ENCODE data around the gene MCUB.
"Not testable (repeated sequence)": the region's sequence is repeated elsewhere in the genome, so short reads cannot be mapped to it uniquely, and the experiment has no call there.

MCUB gene

DNA sequence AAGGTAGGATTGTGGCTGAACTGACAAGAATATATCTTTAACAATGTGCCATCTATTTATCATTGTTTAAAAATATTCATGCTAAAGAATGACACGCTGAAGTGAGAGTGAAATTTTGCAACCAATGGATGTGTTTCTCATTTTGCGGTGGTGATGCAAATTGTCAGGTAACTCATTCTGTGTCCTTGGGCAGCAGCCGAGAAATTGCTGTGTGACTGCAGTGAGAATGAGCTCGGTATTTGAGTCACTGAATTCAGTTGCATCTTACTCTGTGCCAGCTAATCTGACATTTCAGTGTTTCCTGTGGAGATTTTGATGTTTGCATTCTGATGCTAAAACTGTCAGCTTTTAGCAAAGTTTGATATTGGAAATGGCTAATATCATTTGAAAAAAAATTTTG is 28.1 kb downstream of the MCUB start:
- DNase-seq: peak; percentile 62

DNA sequence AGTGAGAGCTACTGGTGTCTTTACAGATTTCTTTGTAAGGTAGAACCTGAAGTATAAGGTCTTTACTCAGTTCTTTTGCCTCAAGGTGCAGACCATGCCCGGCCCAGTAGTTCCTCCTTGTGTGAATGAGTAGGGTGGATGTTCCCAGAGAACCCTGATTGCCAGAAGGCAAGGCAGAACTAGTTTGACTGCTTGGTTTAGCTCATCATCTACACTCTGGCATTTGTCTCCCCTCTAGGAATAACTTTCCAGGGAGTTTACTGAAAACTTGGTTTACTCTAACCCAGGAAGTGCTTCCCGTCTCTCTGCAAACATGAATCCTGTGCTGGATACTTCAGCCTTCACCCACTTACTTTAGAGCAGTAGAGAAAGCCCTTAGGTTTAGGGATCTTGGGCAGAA is 29.1 kb downstream of the MCUB start:
- no peak for DNase-seq

DNA sequence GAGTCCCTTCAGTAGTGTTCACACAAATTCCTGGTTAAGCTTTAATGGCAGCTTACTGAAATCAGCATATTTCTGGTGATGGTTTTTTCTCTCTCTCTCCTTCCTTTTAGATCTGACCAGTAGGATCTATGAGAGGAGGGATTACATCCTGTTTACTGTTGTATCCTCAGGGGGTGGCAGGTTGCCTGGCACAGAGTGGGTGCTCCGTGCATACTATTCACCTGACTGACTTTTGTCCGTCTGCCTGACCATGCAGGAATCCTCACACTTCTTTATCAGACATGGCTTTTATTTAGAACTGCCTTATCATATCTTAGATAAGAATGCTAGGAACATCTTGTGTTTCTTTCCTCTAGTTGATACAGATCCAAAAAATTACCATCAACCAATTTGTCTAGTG is 29.6 kb downstream of the MCUB start:
- DNase-seq: no peak

DNA sequence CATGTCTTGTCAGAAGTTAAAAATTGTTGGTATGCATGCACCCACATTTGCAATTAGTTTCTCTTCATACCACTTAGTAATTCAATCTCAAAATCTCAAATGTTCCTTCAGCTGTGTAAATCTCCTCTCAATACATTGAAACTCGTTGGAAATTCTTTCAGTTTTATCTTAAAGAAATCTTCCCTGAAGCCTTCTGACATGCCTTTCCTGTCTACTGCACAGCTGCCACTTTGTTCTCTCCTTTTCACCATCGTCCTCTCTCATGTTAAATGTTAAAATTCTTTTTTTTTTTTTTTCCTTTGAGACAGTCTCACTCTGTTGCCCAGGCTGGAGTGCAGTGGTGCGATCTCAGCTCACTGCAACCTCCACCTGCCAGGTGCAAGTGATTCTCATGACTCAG is 30.9 kb downstream of the MCUB start:
- no peak for DNase-seq

DNA sequence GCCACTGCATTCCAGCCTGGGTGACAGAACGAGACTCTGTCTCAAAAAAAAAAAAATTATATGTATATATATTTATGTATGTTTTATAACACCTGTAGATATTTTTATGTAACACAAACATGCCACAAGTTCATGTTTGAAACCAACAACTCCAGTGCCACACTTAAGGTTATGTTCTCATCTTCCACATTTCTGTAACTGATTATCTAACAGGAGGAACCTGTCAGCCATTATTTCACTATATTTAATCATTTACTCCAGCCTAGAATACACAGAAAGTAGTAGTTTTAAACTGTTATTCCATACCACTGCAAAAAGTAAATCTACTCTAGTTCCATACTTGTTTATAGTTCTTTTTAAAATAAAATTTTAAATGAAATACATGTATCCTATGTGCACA is 32.3 kb downstream of the MCUB start:
- no peak for DNase-seq

DNA sequence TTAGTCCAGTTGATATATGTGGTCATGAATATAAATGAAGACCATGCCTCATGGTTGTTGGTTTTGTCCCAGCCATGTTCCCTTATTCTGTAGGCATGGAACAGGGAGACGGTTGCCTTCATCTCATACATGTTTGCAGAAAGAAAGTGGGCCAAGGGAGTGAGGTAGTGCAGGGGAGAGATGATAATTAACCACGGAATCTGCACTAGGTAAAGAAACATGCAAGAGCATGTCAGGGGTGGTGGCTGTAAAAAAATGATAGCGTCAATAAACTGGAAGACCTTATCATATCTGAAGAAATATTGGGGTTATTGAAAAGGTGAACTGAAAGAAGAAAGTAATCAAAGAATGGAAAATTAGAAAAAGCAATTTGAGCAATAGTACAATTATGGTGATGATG is 35.1 kb downstream of the MCUB start:
- not testable (repeated sequence) for DNase-seq

DNA sequence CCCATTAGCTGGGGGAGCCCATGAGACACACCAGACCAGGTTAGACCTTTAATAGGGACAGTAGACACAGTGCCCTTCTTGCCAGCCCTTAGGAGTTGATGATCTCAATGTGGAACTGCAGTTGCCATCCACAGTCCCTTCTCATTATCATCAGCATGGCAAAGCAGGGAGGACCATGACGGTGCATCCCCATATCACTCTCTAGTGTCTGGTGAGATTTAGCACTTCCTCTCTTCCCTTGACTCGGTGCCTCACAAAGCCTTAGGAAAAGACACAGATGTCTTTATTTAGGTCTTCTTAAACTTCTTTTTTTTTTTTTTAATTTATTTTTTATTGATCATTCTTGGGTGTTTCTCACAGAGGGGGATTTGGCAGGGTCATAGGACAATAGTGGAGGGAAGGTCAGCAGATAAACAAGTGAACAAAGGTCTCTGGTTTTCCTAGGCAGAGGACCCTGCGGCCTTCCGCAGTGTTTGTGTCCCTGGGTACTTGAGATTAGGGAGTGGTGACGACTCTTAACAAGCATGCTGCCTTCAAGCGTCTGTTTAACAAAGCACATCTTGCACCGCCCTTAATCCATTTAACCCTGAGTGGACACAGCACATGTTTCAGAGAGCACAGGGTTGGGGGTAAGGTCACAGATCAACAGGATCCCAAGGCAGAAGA is 36.5 kb downstream of the MCUB start:
- not testable (repeated sequence) for DNase-seq

DNA sequence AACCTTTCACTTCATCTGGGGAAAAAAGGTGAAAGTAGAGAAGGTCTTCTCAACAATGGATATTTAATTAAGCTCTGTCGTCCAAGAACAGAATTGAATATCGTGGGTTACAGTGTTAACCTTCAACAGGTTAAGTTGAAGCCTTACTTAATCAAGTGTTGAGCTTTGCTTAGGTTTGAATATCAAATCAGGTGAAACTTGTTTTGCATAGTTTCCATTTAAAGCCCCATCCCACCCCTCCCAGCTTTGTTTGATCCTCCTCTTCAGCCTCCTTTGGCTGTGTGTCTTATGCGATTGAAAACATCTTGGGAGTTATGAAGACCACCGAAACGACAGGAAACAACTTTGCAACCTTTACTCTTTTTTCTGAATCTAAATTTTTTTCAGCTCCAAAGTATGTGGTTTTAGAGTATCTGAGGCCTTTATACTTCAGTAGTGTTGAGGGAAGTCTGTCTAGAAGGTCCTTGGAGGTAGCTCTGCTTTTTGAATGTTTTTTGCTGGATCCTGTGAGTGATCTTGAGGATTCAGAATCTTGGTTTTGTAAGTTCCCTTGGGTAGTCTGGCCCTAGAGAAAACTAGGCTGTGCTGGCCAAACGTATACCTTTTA is 39.1 kb downstream of the MCUB start:
- DNase-seq: no peak

DNA sequence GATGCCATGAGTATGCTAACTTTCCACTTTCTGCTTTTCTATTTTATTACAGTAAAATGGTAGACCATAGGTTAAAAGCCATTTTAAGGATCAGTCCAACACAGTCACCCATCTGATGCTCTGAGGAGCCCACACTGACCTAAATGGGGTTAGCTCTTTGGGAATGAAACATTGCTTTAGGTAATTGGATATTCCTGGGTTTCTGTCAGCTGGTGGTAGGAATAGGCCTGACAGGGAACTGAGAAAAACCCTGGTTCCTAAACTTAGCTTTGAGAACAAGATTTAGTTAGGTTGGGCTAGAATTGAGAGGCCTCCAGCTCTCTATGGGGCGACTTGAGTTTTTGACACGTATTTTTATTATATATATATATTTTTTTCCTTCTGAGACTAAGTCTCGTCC is 40.4 kb downstream of the MCUB start:
- DNase-seq: no peak

DNA sequence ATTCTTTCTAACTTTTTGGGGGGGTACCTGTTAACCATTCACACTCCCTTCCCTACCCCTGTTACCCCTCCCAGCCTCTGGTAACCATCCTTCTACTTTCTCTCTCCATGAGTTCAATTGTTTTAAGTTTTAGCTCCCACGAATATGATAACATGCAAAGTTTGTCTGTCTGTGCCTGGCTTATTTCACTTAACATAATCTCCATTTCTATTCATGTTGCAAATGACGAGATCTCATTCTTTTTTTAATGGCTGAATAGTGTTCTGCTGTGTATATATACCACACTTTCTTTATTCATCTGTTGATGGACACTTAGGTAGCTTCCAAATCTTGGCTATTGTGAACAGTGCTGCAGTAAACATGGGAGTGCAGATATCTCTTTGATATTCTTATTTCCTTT is 41.3 kb downstream of the MCUB start:
- no peak for DNase-seq

DNA sequence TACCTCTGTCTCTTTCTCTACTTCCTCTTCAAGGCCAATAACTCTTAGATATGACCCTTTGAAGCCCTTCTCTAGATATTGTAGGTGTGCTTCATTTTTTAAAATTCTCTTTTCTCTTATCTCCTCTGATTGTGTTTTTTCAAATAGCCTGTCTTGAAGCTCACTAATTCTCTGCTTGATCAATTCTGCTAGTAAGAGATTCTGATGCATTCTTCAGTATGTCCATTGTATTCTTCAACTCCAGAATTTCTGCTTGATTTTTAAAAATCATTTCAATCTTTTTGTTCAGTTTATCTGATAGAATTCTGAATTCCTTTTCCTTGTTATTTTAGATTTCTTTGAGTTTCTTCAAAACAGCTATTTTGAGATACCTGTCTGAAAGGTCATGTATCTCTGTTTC is 47.9 kb downstream of the MCUB start:
- no peak for DNase-seq

DNA sequence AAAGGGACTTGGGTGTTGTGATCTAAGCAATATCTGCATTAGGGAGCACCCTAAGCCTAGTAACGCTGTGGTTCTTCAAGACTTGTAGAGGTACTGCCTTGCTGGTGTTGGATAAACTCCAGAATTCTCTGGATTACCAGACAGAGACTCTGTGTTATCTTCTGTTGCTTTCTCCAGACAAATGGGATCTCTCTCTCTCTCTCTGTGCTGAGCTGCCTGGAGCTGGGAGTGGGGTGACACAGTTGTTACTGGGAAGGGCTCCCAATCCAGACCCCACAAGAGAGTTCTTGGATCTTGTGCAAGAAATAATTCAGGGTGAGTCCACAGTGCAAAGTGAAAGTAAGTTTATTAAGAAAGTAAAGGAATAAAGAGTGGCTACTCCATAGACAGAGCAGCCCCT is 48.8 kb downstream of the MCUB start:
- no peak for DNase-seq

DNA sequence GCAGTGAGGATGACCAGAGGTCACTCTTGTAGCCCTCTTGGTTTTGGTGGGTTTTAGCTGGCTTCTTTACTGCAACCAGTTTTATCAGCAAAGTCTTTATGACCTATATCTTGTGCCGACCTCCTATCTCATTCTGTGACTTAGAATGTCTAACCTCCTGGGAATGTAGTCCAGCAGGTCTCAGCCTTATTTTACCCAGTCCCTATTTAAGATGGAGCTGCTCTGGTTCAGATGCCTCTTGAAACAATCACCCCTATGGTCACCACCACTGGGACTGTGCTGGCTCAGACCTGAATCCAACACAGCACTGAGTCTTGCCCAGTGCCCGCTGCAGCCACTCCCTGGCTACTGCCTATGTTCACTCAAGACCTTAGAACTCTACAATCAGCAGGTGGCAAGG is 49.4 kb downstream of the MCUB start:
- no peak for DNase-seq

DNA sequence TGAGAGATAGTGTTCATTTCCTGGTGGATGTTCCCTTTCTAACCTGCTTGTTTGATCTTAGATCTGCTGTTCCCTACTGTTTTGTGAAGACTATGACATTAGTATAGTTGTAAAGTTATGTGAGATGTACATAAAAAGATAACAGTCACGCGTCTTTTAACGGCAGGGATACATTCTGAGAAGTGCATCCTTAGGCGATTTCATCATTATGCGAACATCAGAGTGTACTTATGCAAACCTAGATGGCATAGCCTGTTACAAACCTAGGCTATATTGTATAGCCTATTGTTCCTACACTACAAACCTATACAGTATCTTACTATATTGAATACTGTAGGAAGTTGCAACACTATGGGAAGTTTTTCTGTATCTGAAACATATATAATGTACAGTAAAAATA is 50.4 kb downstream of the MCUB start:
- no peak for DNase-seq

DNA sequence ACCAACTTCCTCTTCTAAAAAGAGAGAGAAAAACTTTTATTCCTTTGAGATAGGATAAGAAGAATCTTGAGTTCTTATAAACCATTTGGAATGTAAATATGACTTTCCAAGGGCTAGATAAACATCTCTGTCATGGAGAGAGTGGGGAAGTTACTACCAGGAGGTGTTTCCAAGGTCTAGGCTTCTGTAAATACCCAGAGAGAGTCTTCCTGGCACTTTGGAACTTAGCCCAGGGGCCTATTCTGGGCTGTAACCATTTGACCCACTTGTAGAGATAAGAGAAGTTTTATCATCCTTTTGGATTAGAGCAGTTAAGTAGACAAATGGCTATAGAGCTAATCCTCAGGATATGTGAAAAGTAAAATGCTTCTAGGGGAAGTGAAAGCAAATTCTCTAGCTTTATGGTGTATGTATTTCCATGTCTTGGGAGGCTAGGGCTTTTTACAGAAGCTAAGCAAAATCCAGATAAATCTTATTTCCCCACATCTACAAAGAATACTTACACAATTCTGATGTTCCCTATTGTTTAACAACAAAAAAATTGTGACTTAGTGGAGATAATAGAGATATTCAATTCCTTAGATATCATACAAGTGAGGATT is 51.1 kb downstream of the MCUB start:
- DNase-seq: no peak

DNA sequence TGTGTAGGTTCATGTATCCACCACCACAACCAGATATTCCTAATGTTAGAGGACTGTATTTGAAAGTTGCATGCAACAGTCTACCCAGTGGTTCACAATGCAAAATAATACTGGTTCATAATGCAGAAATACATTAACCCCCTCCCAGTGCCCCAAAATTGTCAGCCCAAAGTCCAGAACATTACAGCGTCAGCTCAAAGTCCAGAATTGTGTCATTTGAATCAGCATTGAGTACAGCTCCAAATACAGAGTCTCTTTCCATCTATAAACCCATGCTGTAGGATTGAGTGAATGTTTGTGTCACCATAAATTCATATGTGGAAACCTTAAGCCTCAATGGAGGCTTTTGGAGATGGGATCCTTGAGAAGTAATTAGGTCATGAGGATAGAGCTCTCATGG is 54.0 kb downstream of the MCUB start:
- DNase-seq: no peak

DNA sequence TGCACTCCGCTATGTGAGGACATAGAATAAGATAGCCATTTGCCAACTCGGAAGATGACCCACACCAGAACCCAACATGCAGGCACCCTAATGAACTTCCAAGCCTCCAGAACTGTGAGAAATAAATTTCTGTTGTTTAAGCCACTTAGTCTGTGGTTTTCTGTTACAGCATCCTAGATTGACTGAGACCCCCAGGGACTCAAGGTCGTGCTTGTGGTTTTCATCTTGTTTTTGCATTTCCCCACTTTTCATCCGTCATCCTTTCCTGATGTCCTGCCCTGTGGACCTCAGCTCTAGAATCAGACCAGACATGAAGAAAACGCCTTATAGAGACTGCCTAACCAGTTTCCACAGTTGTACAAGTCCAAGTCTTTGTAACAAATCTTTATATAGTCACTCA is 54.4 kb downstream of the MCUB start:
- no peak for DNase-seq

DNA sequence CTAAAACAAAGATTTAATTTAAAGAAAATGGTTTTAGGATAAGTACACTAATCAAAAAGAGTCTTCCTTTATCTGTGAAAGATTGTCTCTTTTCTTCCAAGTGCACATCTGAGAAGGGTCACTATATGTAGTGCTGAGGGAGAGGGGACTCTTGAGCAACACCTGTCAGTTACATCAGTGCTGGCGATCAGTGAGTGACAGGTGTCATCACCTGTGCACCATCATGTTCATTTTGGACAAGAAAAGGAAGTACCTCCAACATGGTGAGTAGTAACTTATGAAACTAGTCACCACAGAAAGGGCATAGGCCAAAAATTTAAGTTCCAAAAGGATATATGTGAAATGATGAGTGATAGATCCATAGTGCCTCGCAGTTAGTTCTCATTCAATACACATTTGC is 55.7 kb downstream of the MCUB start:
- no peak for DNase-seq

DNA sequence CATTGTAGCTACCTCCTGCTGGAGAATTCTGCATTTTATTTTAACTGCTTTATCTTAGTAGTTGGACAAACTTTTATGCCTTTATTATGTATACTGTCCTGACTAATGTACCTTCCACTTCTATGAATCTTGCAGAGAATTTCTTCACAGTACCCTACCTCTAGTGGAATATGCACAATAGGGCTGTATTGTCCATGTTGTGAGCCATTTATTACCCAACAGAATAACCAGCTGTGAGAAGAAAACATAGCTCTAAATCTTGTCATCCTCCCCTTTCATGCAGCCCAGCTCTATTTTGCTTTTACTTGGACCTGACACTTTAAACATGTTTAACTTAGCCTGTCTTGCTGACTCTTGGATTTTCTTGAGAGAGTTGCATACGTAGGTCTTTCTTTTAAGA is 56.2 kb downstream of the MCUB start:
- no peak for DNase-seq

DNA sequence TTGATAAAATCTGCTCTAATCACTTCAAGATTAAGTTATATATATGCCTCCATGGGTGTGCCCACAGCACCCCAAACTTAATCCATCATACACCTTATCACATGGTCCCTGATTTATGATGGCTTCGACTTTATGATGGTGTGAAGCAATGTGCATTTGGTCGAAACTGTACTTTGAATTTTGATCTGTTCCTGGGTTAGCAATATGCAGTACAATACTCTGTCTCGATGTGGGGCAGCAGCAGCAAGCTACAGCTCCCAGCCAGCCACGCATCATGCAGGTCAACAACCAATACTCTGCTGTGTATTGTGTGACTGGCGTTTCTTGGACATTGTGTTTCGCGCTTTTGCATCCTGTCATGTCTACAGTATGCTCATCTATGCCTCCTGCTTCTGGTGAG is 62.6 kb downstream of the MCUB start:
- DNase-seq: no peak

DNA sequence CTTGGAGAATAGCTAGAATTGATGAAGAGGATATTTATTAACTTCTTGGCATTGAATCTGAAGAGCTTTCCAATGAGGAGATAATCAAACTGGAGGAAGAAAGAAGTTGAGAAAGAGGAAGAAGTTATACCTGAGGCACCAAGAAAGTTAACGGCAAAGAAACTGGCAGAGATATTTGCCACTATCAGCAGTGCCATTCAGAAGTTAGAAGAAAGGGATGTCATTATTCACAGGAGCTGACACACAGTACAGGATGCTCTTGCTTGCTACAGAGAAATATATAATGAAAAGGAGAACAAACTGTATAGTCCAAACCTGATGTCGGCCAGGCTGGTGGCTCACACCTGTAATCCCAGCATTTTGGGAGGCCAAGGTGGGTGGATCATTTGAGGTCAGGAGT is 64.5 kb downstream of the MCUB start:
- no peak for DNase-seq

DNA sequence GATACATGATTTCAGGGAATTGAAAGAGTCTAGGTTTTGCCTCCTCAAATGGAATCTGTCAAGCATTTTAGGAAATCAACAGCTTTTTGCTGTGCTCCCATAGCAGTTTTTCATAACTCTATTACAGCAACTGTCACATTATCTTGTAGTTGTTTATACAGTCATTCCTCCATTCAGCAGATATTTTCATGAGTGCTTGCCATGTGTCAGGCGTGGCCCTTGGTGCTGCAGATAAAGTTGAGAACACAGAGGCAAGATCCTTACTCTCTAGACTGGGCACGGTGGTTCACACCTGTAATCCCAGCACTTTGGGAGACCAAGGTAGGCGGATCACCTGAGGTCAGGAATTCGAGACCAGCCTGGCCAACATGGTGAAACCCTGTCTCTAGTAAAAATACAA is 67.3 kb downstream of the MCUB start:
- DNase-seq: no peak

DNA sequence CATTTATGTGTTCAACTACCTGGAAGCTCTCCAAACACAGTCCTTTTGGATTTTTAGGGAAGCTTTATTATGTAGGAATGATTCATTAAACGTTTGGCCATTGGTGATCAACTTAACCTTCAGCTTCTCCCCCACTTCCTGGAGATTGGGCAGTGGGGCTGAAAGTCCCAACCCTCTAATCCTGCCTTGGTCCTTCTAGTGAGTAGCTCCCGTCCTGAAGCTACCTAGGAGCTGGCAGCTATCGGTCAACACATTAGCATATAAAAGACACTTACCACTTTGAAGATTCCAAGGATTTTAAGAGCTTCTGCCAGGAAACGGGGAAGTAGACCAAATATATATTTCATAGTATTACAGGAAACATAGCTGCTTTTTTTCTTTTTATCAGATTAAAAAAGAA is 69.7 kb downstream of the MCUB start:
- no peak for DNase-seq

DNA sequence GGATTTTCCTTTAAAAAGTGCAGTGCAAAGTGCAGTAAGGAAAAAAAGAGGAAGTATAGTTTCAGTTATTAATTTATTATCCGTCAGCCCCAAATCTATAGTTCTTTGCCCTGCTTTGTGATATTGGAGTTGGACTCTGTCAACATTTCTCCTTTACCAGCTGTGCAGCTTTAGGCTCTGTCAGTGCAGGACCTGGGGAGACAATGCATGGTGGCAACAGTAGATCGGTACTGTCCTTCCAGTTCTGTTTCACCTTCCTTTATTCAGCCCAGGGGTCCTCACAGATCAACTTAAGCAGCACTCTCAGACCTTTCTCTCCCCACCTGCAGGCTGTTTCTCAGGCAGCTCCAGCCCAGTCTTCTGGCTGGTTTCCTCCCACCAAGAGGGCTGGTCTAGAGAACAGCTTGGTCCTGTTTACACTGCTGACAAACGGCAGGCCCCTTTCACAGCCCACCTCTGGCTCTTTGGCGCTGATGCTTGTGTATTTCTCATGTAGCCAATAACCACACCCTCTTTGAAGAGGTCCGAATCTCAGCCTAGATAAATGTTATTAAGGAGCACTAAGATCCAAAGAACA is 71.6 kb downstream of the MCUB start:
- DNase-seq: no peak

DNA sequence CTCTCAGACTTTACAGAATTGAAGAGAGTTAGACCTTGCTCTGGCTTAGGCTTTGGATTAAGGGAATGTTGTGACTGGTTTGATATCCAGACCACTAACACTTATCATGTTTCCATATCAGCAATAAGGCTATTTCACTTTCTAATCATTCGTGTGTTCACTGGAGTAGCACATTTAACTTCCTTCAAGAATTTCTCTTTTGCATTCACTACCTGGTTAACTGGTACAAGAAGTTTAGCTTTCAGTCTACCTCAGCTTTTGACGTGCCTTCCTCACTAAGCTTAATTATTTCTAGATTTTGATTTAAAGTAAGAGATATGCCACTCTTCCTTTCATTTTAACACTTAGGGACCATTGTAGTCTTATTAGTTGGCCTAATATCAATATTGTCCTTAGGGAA is 80.6 kb downstream of the MCUB start:
- no peak for DNase-seq
